ENCODE measurements around the gene KCNE1.

GRCh38 chr21:34550182-34550799 lies 38.3 kb upstream of the KCNE1 start:
- TF ChIP-seq CTCF (CRISPR knock-in tag; IDR thresholded peaks at IDR 0.05) (no peak), RFX5 (IDR thresholded peaks at IDR 0.05; ENCODE audit: low read depth, low read length) (no peak), SNAI1 (CRISPR knock-in tag; IDR thresholded peaks at IDR 0.05; ENCODE audit: borderline replicate concordance) (no peak), NFYC (CRISPR knock-in tag; IDR thresholded peaks at IDR 0.05) (no peak), KDM1A (CRISPR knock-in tag; IDR thresholded peaks at IDR 0.05) (no peak), GABPB1 (CRISPR knock-in tag; IDR thresholded peaks at IDR 0.05) (no peak)
